Skeletal muscle satellite cell (primary cell): ENCODE results near the gene RGS2.

ENCODE experiments used
- H3K27me3 ChIP-seq: 2 replicates; pipeline ENCODE4 v1.7.0; 2013; ENCODE audit warnings: low read length; ENCODE audit not compliant: control insufficient read depth, insufficient read depth
- H3K36me3 ChIP-seq: 2 replicates; pipeline ENCODE4 v1.7.0; 2013; ENCODE audit warnings: mild to moderate bottlenecking, control low read depth, low read length; ENCODE audit not compliant: insufficient read depth
- H3K4me1 ChIP-seq: 2 replicates; pipeline ENCODE4 v1.7.0; 2013; ENCODE audit warnings: low read length; ENCODE audit not compliant: control insufficient read depth, insufficient read depth
- H3K4me2 ChIP-seq: 2 replicates; pipeline ENCODE4 v1.7.0; 2013; ENCODE audit warnings: mild to moderate bottlenecking, low read length
- H3K4me3 ChIP-seq: 2 replicates; pipeline ENCODE4 v1.7.0; 2013; ENCODE audit warnings: low read length
- H3K9ac ChIP-seq: 2 replicates; pipeline ENCODE4 v1.7.0; 2013; ENCODE audit warnings: mild to moderate bottlenecking, low read depth, low read length, moderate library complexity
- H3K9me3 ChIP-seq: replicated peaks from 2 replicates; pipeline ENCODE4 v1.7.0; 2013; ENCODE audit warnings: mild to moderate bottlenecking, control low read depth, low read length

The RGS2 gene

DNA sequence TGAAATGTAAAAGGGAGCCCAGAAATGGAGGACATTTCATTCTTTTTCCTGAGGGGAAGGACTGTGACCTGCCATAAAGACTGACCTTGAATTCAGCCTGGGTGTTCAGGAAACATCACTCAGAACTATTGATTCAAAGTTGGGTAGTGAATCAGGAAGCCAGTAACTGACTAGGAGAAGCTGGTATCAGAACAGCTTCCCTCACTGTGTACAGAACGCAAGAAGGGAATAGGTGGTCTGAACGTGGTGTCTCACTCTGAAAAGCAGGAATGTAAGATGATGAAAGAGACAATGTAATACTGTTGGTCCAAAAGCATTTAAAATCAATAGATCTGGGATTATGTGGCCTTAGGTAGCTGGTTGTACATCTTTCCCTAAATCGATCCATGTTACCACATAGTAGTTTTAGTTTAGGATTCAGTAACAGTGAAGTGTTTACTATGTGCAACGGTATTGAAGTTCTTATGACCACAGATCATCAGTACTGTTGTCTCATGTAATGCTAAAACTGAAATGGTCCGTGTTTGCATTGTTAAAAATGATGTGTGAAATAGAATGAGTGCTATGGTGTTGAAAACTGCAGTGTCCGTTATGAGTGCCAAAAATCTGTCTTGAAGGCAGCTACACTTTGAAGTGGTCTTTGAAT, 2.9 kb downstream of the RGS2 start:
- H3K4me2 ChIP-seq: no peak overlapping the region
- H3K4me3 ChIP-seq: no peak overlapping the region
- no peaks in the 10 kb centered on the region for H3K27me3 ChIP-seq
- peaks cover 23% of the 10 kb centered on the region for H3K4me1 ChIP-seq
- no peak overlapping the region for H3K9ac ChIP-seq
- peaks cover 20% of the 10 kb centered on the region for H3K36me3 ChIP-seq
- H3K9me3 ChIP-seq: no peaks in the 10 kb centered on the region

GRCh38 chr1:192812420-192813209, 3.8 kb downstream of the RGS2 start:
- peaks cover 16% of the 10 kb centered on the region for H3K4me1 ChIP-seq
- no peaks in the 10 kb centered on the region for H3K27me3 ChIP-seq
- peaks cover 20% of the 10 kb centered on the region for H3K36me3 ChIP-seq
- no peak overlapping the region for H3K4me3 ChIP-seq
- no peaks in the 10 kb centered on the region for H3K9me3 ChIP-seq
- H3K9ac ChIP-seq: no peak overlapping the region
- no peak overlapping the region for H3K4me2 ChIP-seq

DNA sequence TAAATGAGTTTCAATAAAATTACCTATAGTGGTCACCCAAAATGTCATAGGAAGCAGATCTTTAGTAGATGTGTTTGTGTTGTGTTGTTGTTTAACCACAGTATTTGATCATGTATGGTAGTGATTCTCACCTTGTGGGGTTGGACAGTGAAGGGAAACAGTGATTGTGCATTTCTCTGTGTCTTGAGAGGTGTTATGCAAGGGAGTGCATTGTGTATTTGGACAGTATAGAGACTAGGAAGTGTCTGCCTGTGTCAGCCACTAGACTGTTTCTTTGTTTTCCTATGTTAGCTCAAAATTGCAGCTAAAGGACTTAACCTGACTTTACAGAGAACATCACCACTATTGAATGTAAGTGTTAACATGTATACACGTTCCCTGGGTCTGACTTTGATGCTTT, 6.0 kb downstream of the RGS2 start:
- Histone ChIP-seq H3K27me3 (no peaks in the 10 kb centered on the region), H3K4me2 (no peak overlapping the region), H3K9ac (no peak overlapping the region), H3K4me1 (peaks cover 7% of the 10 kb centered on the region), H3K36me3 (peaks cover 20% of the 10 kb centered on the region), H3K4me3 (no peak overlapping the region), H3K9me3 (no peaks in the 10 kb centered on the region)

- no peaks in the 10 kb centered on the region for H3K4me1 ChIP-seq
- H3K9me3 ChIP-seq: no peaks in the 10 kb centered on the region
- H3K9ac ChIP-seq: no peak overlapping the region
- H3K27me3 ChIP-seq: no peaks in the 10 kb centered on the region
- no peaks in the 10 kb centered on the region for H3K36me3 ChIP-seq
- H3K4me2 ChIP-seq: no peak overlapping the region
- no peak overlapping the region for H3K4me3 ChIP-seq
These were observed 8.4 kb downstream of the RGS2 start for GRCh38 chr1:192817246-192817645.

GRCh38 chr1:192821296-192821695, 12.5 kb downstream of the RGS2 start:
- Histone ChIP-seq H3K9me3 (no peaks in the 10 kb centered on the region), H3K4me3 (no peak overlapping the region), H3K4me1 (peaks cover 2% of the 10 kb centered on the region), H3K9ac (no peak overlapping the region), H3K27me3 (no peaks in the 10 kb centered on the region), H3K4me2 (no peak overlapping the region), H3K36me3 (no peaks in the 10 kb centered on the region)

DNA sequence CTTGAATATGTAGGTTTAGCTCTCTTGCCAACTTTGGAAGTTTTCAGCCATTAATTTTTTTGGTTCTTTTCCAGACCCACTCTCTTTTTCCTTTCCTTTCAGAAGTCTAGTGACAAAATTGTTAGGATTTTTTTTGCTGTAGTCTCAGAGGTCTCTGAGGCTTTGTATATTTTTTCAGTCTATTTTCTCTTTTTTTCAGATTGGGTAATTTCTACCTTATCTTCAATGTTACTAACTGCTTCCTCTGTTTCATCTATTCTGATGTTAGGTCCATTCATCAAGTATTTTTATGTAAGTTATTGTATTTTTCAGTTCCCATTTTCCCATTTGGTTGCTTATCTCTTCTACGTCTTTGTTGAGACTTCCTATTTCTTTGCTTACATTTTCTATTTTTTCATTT, 15.7 kb downstream of the RGS2 start:
- H3K36me3 ChIP-seq: no peaks in the 10 kb centered on the region
- no peak overlapping the region for H3K4me3 ChIP-seq
- H3K9ac ChIP-seq: no peak overlapping the region
- peaks cover 15% of the 10 kb centered on the region for H3K4me1 ChIP-seq
- H3K4me2 ChIP-seq: no peak overlapping the region
- H3K9me3 ChIP-seq: no peaks in the 10 kb centered on the region
- H3K27me3 ChIP-seq: no peaks in the 10 kb centered on the region

DNA sequence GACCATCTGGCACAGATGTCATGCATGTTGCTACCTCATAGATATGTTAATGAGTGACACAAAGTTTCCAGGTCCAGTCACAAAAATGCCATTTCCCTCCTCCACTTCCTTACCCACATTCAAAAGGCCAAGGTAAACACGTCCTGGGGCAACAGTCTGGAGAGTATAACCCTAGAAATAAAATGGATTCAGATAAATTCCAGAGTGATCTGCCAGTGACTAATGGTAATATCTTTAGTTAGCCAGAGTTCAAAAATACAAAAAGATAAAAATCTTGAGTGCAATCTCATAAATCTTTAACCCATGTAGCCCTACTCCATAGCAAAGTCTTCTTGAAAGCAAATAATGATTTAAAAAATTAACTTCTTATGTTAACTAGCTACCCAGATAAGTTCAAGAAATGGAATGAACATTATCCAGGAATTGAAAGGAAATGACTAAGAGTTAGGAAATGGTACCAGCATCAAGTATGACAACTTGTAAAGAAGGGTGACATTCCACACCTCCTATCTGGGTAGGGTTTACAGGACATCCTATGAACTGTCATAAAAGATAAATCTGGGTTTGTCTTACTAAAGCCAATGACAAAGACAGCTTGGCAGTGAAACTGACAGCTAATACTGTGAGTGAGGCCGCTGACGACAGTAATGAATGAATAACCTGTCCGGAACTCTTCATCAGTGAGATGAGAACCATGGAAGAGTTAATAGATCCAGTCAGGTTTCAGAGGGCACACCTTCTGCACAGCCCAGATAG, 18.1 kb downstream of the RGS2 start:
- Histone ChIP-seq H3K36me3 (no peaks in the 10 kb centered on the region), H3K9me3 (no peaks in the 10 kb centered on the region), H3K4me1 (peaks cover 15% of the 10 kb centered on the region), H3K9ac (peak overlapping the region; percentile 5), H3K27me3 (no peaks in the 10 kb centered on the region), H3K4me2 (peak overlapping the region; percentile 37), H3K4me3 (no peak overlapping the region)

GRCh38 chr1:192830595-192831246, 21.9 kb downstream of the RGS2 start:
- H3K9me3 ChIP-seq: no peaks in the 10 kb centered on the region
- peaks cover 22% of the 10 kb centered on the region for H3K4me1 ChIP-seq
- H3K4me3 ChIP-seq: no peak overlapping the region
- no peaks in the 10 kb centered on the region for H3K27me3 ChIP-seq
- no peak overlapping the region for H3K4me2 ChIP-seq
- no peak overlapping the region for H3K9ac ChIP-seq
- no peaks in the 10 kb centered on the region for H3K36me3 ChIP-seq

- H3K4me3 ChIP-seq: no peak overlapping the region
- no peaks in the 10 kb centered on the region for H3K27me3 ChIP-seq
- no peak overlapping the region for H3K9ac ChIP-seq
- peaks cover 14% of the 10 kb centered on the region for H3K4me1 ChIP-seq
- H3K4me2 ChIP-seq: no peak overlapping the region
- no peaks in the 10 kb centered on the region for H3K36me3 ChIP-seq
- H3K9me3 ChIP-seq: no peaks in the 10 kb centered on the region
These were observed 23.0 kb downstream of the RGS2 start for GRCh38 chr1:192831706-192832355.

DNA sequence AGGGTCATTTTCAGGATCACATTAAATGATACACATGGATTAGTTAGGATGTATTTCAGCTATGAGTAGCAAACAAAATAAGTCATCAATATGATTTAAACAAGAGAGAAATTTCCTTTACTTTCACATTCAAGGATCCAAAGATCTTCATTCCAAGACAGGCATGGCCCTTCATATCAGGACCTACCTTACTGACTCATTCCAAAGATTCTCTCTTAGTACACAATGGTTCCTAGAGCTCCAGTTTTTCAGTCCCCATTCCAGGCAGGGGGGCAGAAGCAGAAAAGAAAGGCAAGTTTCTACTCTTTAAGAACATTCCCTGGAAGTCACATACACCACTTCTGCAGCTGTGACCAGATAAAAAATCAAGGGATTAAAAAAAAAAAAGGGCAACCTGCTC, 23.7 kb downstream of the RGS2 start:
- no peaks in the 10 kb centered on the region for H3K36me3 ChIP-seq
- H3K4me2 ChIP-seq: no peak overlapping the region
- H3K4me3 ChIP-seq: no peak overlapping the region
- H3K4me1 ChIP-seq: peaks cover 8% of the 10 kb centered on the region
- no peaks in the 10 kb centered on the region for H3K9me3 ChIP-seq
- no peaks in the 10 kb centered on the region for H3K27me3 ChIP-seq
- no peak overlapping the region for H3K9ac ChIP-seq

GRCh38 chr1:192835116-192835515, 26.3 kb downstream of the RGS2 start:
- H3K4me2 ChIP-seq: no peak overlapping the region
- H3K27me3 ChIP-seq: no peaks in the 10 kb centered on the region
- H3K9ac ChIP-seq: no peak overlapping the region
- H3K36me3 ChIP-seq: no peaks in the 10 kb centered on the region
- peaks cover 7% of the 10 kb centered on the region for H3K4me1 ChIP-seq
- no peak overlapping the region for H3K4me3 ChIP-seq
- H3K9me3 ChIP-seq: no peaks in the 10 kb centered on the region
